ENCODE measurements around the gene MED25. TPM values are rescaled to one million over a fixed set of nuclear protein-coding genes. Genes with fewer than 3 reads are reported as not detected.

MED25 gene
- total RNA-seq, 1 experiment from 2014 or later: 47.5 TPM

DNA sequence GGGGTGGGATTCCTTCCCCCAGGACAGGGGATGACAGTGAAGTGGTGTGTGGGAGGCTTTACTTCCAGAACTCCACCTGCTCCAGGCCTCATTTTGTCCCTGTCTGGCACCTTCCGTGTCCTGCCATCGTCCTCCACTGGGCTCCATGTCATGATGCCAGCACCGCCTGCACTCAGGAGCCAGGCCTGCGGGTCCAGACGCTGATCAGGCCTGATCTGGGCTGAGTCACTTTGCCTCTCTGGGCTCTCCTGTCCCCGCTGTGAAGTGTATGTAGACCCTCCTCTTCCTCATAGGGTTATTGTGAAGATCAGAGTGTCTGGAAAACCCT, 14.6 kb upstream of the MED25 start:
- ATAC-seq (no peak), DNase-seq (no peak)
- Histone ChIP-seq H3K9me2 (replicated peaks; ENCODE audit: low read length) (no peaks in the 10 kb centered on the region), H3K9ac (ENCODE audit: low read length) (no peak overlapping the region), H3K79me2 (ENCODE audit: low read length) (no peaks in the 10 kb centered on the region), H3K9me3 (ENCODE audit: low read length) (no peaks in the 10 kb centered on the region), H3K27ac (ENCODE audit: low read length) (no peak overlapping the region), H2AFZ (ENCODE audit: low read length) (no peak overlapping the region), H3K36me3 (ENCODE audit: low read depth, low read length) (peaks cover 44% of the 10 kb centered on the region), H3F3A (ENCODE audit: low read length, unreplicated experiment) (peaks cover 7% of the 10 kb centered on the region), H3K27me3 (ENCODE audit: low read length) (no peaks in the 10 kb centered on the region), H4K20me1 (ENCODE audit: low read length) (no peaks in the 10 kb centered on the region), H3K4me3 (ENCODE audit: low read length) (no peak overlapping the region), H3K4me1 (ENCODE audit: insufficient read depth, low read length) (no peaks in the 10 kb centered on the region), H3K4me2 (ENCODE audit: low read length) (no peak overlapping the region)
- TF ChIP-seq, protein P1, sequence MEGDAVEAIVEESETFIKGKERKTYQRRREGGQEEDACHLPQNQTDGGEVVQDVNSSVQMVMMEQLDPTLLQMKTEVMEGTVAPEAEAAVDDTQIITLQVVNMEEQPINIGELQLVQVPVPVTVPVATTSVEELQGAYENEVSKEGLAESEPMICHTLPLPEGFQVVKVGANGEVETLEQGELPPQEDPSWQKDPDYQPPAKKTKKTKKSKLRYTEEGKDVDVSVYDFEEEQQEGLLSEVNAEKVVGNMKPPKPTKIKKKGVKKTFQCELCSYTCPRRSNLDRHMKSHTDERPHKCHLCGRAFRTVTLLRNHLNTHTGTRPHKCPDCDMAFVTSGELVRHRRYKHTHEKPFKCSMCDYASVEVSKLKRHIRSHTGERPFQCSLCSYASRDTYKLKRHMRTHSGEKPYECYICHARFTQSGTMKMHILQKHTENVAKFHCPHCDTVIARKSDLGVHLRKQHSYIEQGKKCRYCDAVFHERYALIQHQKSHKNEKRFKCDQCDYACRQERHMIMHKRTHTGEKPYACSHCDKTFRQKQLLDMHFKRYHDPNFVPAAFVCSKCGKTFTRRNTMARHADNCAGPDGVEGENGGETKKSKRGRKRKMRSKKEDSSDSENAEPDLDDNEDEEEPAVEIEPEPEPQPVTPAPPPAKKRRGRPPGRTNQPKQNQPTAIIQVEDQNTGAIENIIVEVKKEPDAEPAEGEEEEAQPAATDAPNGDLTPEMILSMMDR (conservative IDR thresholded peaks at IDR 0.05; ENCODE audit: low read depth, low read length): no peak
- no peak for TF ChIP-seq EZH2 (IDR thresholded peaks at IDR 0.05; ENCODE audit: low read length, unreplicated experiment)
- TF ChIP-seq EZH2phosphoT487 (IDR thresholded peaks at IDR 0.05; ENCODE audit: borderline replicate concordance, low read length): no peak
- POLR2A ChIA-PET (ENCODE audit: unreplicated experiment): no interaction called here
- no TSS peak for BruUV-seq (replicated peaks)
- intact Hi-C loops (cut with micrococcal nuclease): no loop called here
- CTCF ChIA-PET: no interaction called here

DNA sequence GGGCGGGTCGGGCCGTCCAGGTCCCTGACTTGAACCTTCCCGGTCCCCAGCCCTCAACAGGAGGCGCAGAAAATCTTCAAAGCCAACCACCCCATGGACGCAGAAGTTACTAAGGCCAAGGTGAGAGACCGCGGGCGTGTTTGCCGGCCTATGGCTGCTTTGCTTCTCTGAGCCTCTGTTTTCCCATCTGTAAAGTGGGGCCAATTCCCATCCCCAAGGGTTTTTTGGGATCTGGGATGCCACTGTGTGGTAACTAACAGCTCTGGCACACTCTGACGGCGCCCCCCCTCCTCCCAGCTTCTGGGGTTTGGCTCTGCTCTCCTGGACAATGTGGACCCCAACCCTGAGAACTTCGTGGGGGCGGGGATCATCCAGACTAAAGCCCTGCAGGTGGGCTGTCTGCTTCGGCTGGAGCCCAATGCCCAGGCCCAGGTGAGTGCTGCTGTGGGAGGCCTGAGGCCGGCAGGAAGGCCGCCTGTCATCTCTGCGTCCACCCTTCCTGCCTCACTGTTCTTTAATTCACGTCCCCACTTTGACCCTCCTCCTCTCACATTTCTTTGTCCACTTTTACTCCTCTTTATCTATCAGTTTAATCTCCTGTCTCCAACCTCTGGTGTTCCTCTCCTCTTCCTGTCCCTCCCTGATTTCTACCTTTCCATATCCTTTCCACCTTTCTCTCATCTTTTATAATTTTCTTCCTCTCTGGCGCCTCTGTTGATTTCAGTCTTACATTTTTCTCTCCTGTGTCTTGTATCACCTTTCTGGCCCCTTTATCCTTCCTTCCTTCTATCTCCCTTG, 12.1 kb upstream of the MED25 start:
- ATAC-seq: no peak
- H3K4me2 ChIP-seq (ENCODE audit: low read length): no peak overlapping the region
- no peaks in the 10 kb centered on the region for H3K79me2 ChIP-seq (ENCODE audit: low read length)
- peaks cover 22% of the 10 kb centered on the region for H3K36me3 ChIP-seq (ENCODE audit: low read depth, low read length)
- BruUV-seq (replicated peaks): no TSS peak
- H3K4me1 ChIP-seq (ENCODE audit: insufficient read depth, low read length): peaks cover 8% of the 10 kb centered on the region
- H3K4me3 ChIP-seq (ENCODE audit: low read length): no peak overlapping the region
- TF ChIP-seq, protein P1 (conservative IDR thresholded peaks at IDR 0.05; ENCODE audit: low read depth, low read length): no peak
- no peak for TF ChIP-seq EZH2 (IDR thresholded peaks at IDR 0.05; ENCODE audit: low read length, unreplicated experiment)
- no peak for TF ChIP-seq EZH2phosphoT487 (IDR thresholded peaks at IDR 0.05; ENCODE audit: borderline replicate concordance, low read length)
- H3F3A ChIP-seq (ENCODE audit: low read length, unreplicated experiment): peaks cover 7% of the 10 kb centered on the region
- intact Hi-C loops (cut with micrococcal nuclease): loop anchor here (5.0 kb wide), 2 partner anchors 114 to 129 kb away; partner anchors contain the start of genes CPT1C and PRMT1
- H2AFZ ChIP-seq (ENCODE audit: low read length): no peak overlapping the region
- no peaks in the 10 kb centered on the region for H3K9me2 ChIP-seq (replicated peaks; ENCODE audit: low read length)
- no peak for DNase-seq
- no peaks in the 10 kb centered on the region for H3K27me3 ChIP-seq (ENCODE audit: low read length)
- H3K9me3 ChIP-seq (ENCODE audit: low read length): no peaks in the 10 kb centered on the region
- ChIA-PET CTCF (no interaction called here), POLR2A (ENCODE audit: unreplicated experiment) (no interaction called here)
- no peaks in the 10 kb centered on the region for H4K20me1 ChIP-seq (ENCODE audit: low read length)
- H3K27ac ChIP-seq (ENCODE audit: low read length): no peak overlapping the region
- H3K9ac ChIP-seq (ENCODE audit: low read length): no peak overlapping the region

DNA sequence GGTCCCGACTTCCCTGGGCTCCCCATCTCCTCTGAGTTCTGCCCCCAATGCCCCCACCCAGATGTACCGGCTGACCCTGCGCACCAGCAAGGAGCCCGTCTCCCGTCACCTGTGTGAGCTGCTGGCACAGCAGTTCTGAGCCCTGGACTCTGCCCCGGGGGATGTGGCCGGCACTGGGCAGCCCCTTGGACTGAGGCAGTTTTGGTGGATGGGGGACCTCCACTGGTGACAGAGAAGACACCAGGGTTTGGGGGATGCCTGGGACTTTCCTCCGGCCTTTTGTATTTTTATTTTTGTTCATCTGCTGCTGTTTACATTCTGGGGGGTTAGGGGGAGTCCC, 11.5 kb upstream of the MED25 start:
- H3K36me3 ChIP-seq (ENCODE audit: low read depth, low read length): peaks cover 19% of the 10 kb centered on the region
- no peak overlapping the region for H3K27ac ChIP-seq (ENCODE audit: low read length)
- ATAC-seq (no peak), DNase-seq (no peak)
- TF ChIP-seq EZH2phosphoT487 (IDR thresholded peaks at IDR 0.05; ENCODE audit: borderline replicate concordance, low read length) (no peak), EZH2 (IDR thresholded peaks at IDR 0.05; ENCODE audit: low read length, unreplicated experiment) (no peak)
- TF ChIP-seq, protein P1 (conservative IDR thresholded peaks at IDR 0.05; ENCODE audit: low read depth, low read length): no peak
- H3K4me3 ChIP-seq (ENCODE audit: low read length): no peak overlapping the region
- ChIA-PET POLR2A (ENCODE audit: unreplicated experiment) (no interaction called here), CTCF (no interaction called here)
- BruUV-seq (replicated peaks): no TSS peak
- H2AFZ ChIP-seq (ENCODE audit: low read length): no peak overlapping the region
- no peaks in the 10 kb centered on the region for H3K9me2 ChIP-seq (replicated peaks; ENCODE audit: low read length)
- H3K9ac ChIP-seq (ENCODE audit: low read length): no peak overlapping the region
- intact Hi-C loops (cut with micrococcal nuclease): loop anchor here (5.0 kb wide), 2 partner anchors 114 to 129 kb away; partner anchors contain the start of genes CPT1C and PRMT1
- H4K20me1 ChIP-seq (ENCODE audit: low read length): no peaks in the 10 kb centered on the region
- H3K79me2 ChIP-seq (ENCODE audit: low read length): no peaks in the 10 kb centered on the region
- H3K4me1 ChIP-seq (ENCODE audit: insufficient read depth, low read length): peaks cover 8% of the 10 kb centered on the region
- H3F3A ChIP-seq (ENCODE audit: low read length, unreplicated experiment): peaks cover 7% of the 10 kb centered on the region
- no peaks in the 10 kb centered on the region for H3K9me3 ChIP-seq (ENCODE audit: low read length)
- H3K4me2 ChIP-seq (ENCODE audit: low read length): no peak overlapping the region
- no peaks in the 10 kb centered on the region for H3K27me3 ChIP-seq (ENCODE audit: low read length)
